ENCODE results near the gene NTM.

NTM gene

DNA sequence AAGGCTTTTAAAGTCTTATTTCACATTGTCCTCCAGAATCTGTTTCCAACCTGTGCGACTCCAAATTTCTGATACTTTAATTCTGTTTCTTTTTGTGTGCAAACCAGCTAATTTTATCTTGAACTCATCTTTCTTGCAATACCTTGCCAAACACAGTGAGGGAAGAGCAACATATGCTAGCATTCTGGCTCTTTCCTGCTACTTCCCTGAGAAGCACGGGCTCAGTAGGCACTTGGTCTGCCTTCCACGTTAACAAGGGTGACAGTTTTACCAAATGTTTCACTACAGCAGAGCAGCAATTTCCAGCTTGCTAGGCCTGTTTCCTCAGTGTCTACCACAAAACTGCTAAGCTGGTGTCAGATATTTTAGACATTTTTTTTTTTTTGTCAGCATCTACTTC lies 405.8 kb downstream of the NTM start:
- Histone ChIP-seq H3K27me3 (ENCODE audit: control insufficient read depth in 2 of 2, insufficient read depth in 2 of 2, low read length in 2 of 2) (no peaks in the 10 kb centered on the region), H3K27ac (ENCODE audit: low read depth in 2 of 2, low read length in 2 of 2) (no peak overlapping the region), H3K36me3 (ENCODE audit: control insufficient read depth in 2 of 2, insufficient read depth in 2 of 2, low read length in 2 of 2) (no peaks in the 10 kb centered on the region), H3K4me3 (ENCODE audit: low read length in 2 of 2) (no peak overlapping the region), H3K9ac (ENCODE audit: low read depth in 1 of 2, low read length in 2 of 2) (no peak overlapping the region), H3K4me1 (ENCODE audit: control insufficient read depth in 2 of 2, insufficient read depth in 2 of 2, low read length in 2 of 2) (no peaks in the 10 kb centered on the region), H3K9me3 (ENCODE audit: control insufficient read depth in 2 of 2, low read length in 2 of 2) (no peaks in the 10 kb centered on the region)

DNA sequence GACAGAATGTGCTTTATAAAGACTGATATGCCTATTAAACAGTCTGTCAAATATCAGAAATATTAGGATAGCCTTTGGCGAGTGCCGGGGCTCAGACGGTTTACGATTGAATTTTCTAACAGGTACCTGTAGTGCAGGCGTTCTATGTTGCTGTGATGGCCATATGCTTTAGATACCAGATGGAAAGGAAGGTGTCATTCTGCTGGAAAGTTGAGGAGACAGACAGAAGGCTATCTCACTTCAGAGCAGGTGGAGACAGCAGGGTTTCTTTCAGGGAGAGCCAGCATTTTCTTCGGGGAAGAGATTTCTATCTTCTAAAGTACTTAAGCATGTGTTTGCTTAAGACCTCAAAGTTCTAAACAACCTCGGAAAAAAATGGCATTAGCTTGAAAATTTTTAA lies 415.4 kb downstream of the NTM start:
- H3K9me3 ChIP-seq (ENCODE audit: control insufficient read depth in 2 of 2, low read length in 2 of 2) = no peaks in the 10 kb centered on the region
- no peak overlapping the region for H3K9ac ChIP-seq (ENCODE audit: low read depth in 1 of 2, low read length in 2 of 2)
- H3K36me3 ChIP-seq (ENCODE audit: control insufficient read depth in 2 of 2, insufficient read depth in 2 of 2, low read length in 2 of 2) = no peaks in the 10 kb centered on the region
- no peak overlapping the region for H3K4me3 ChIP-seq (ENCODE audit: low read length in 2 of 2)
- H3K27ac ChIP-seq (ENCODE audit: low read depth in 2 of 2, low read length in 2 of 2) = no peak overlapping the region
- H3K4me1 ChIP-seq (ENCODE audit: control insufficient read depth in 2 of 2, insufficient read depth in 2 of 2, low read length in 2 of 2) = no peaks in the 10 kb centered on the region
- no peaks in the 10 kb centered on the region for H3K27me3 ChIP-seq (ENCODE audit: control insufficient read depth in 2 of 2, insufficient read depth in 2 of 2, low read length in 2 of 2)

DNA sequence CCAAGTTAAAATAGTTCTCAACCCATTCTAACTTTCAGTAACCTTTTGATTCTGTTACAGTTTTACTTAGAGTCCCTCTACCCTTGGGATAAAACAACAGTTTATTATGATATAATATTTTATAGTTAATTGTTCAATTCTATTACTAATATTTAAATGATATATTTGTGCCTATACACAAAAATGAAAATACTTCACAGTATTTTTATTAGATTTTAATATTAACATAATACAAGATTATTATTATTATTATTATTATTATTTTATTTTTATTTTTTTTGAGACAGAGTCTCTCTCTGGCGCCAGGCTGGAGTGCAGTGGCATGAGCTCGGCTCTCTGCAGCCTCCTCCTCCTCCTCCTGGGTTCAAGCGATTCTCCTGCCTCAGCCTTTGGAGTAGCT lies 416.7 kb downstream of the NTM start:
- Histone ChIP-seq H3K27ac (ENCODE audit: low read depth in 2 of 2, low read length in 2 of 2) (no peak overlapping the region), H3K4me3 (ENCODE audit: low read length in 2 of 2) (no peak overlapping the region), H3K36me3 (ENCODE audit: control insufficient read depth in 2 of 2, insufficient read depth in 2 of 2, low read length in 2 of 2) (no peaks in the 10 kb centered on the region), H3K9ac (ENCODE audit: low read depth in 1 of 2, low read length in 2 of 2) (no peak overlapping the region), H3K4me1 (ENCODE audit: control insufficient read depth in 2 of 2, insufficient read depth in 2 of 2, low read length in 2 of 2) (no peaks in the 10 kb centered on the region), H3K27me3 (ENCODE audit: control insufficient read depth in 2 of 2, insufficient read depth in 2 of 2, low read length in 2 of 2) (no peaks in the 10 kb centered on the region), H3K9me3 (ENCODE audit: control insufficient read depth in 2 of 2, low read length in 2 of 2) (no peaks in the 10 kb centered on the region)

DNA sequence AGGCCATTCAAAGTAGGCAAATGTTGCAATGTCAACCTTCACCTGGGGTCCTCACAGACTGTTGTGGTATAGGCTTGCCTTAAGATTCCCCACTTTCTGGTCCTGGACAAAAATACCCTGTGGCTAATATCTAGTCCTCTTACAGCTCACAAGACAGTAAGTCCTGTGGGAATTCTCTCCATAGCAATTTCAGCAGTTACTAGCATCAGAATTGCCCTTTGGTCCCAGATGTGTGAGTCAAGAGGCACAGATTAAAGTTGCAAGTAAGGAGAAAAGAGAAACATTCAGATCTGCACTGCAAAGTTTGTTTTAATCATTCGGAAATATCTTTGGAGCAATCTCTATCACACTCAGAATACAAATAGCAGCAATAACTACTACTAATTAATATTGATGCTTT lies 420.2 kb downstream of the NTM start:
- H3K4me1 ChIP-seq (ENCODE audit: control insufficient read depth in 2 of 2, insufficient read depth in 2 of 2, low read length in 2 of 2) = no peaks in the 10 kb centered on the region

DNA sequence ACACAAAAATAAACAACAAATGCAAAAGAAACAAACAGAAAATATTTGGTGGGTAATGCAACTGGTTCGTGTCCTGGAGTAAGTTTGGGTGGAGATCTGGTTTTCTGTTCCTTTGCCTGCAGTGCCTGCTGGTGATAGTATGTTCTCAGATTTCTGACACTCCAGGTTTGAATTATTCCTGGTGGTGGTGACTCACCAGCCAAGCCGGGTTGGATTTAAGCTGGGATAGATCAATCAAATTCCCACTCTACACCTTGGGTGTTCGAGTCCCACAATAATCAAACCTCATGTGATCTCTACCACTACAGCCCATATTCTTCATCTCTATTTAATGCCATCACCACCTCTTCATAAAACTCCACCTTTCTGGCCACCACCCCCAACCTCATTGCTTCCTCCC lies 421.8 kb downstream of the NTM start:
- no peak overlapping the region for H3K9ac ChIP-seq (ENCODE audit: low read depth in 1 of 2, low read length in 2 of 2)
- H3K4me1 ChIP-seq (ENCODE audit: control insufficient read depth in 2 of 2, insufficient read depth in 2 of 2, low read length in 2 of 2) = no peaks in the 10 kb centered on the region
- H3K36me3 ChIP-seq (ENCODE audit: control insufficient read depth in 2 of 2, insufficient read depth in 2 of 2, low read length in 2 of 2) = no peaks in the 10 kb centered on the region
- no peaks in the 10 kb centered on the region for H3K27me3 ChIP-seq (ENCODE audit: control insufficient read depth in 2 of 2, insufficient read depth in 2 of 2, low read length in 2 of 2)
- H3K27ac ChIP-seq (ENCODE audit: low read depth in 2 of 2, low read length in 2 of 2) = no peak overlapping the region
- no peak overlapping the region for H3K4me3 ChIP-seq (ENCODE audit: low read length in 2 of 2)
- no peaks in the 10 kb centered on the region for H3K9me3 ChIP-seq (ENCODE audit: control insufficient read depth in 2 of 2, low read length in 2 of 2)

More for the DNA sequence above, 420.2 kb downstream of the NTM start:
- Histone ChIP-seq H3K9me3 (ENCODE audit: control insufficient read depth in 2 of 2, low read length in 2 of 2) (no peaks in the 10 kb centered on the region), H3K4me3 (ENCODE audit: low read length in 2 of 2) (no peak overlapping the region), H3K27ac (ENCODE audit: low read depth in 2 of 2, low read length in 2 of 2) (no peak overlapping the region), H3K9ac (ENCODE audit: low read depth in 1 of 2, low read length in 2 of 2) (no peak overlapping the region), H3K36me3 (ENCODE audit: control insufficient read depth in 2 of 2, insufficient read depth in 2 of 2, low read length in 2 of 2) (no peaks in the 10 kb centered on the region), H3K27me3 (ENCODE audit: control insufficient read depth in 2 of 2, insufficient read depth in 2 of 2, low read length in 2 of 2) (no peaks in the 10 kb centered on the region)

DNA sequence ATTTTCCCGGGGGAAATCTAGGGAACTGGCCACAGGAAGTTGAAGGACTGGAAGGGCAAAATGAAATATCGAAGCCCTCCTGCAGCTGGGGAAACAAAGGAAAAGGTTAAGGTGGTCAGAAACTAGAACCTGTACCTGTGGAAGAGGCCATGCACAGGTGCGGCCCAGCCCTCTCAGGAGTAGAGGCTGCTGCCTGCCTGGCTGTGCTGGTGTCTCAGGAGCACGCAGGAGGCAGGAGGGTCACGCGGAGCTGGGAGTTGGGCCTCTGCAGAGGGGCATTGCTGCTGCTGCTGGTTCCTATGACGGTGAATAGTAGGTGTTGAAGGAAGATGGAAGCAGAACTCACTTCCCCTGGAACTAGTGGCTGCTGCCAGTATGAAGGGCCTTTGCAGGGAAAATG lies 425.7 kb downstream of the NTM start:
- H3K4me1 ChIP-seq (ENCODE audit: control insufficient read depth in 2 of 2, insufficient read depth in 2 of 2, low read length in 2 of 2) = no peaks in the 10 kb centered on the region
- no peak overlapping the region for H3K4me3 ChIP-seq (ENCODE audit: low read length in 2 of 2)
- no peak overlapping the region for H3K9ac ChIP-seq (ENCODE audit: low read depth in 1 of 2, low read length in 2 of 2)
- no peaks in the 10 kb centered on the region for H3K36me3 ChIP-seq (ENCODE audit: control insufficient read depth in 2 of 2, insufficient read depth in 2 of 2, low read length in 2 of 2)
- no peaks in the 10 kb centered on the region for H3K9me3 ChIP-seq (ENCODE audit: control insufficient read depth in 2 of 2, low read length in 2 of 2)
- no peak overlapping the region for H3K27ac ChIP-seq (ENCODE audit: low read depth in 2 of 2, low read length in 2 of 2)
- no peaks in the 10 kb centered on the region for H3K27me3 ChIP-seq (ENCODE audit: control insufficient read depth in 2 of 2, insufficient read depth in 2 of 2, low read length in 2 of 2)

DNA sequence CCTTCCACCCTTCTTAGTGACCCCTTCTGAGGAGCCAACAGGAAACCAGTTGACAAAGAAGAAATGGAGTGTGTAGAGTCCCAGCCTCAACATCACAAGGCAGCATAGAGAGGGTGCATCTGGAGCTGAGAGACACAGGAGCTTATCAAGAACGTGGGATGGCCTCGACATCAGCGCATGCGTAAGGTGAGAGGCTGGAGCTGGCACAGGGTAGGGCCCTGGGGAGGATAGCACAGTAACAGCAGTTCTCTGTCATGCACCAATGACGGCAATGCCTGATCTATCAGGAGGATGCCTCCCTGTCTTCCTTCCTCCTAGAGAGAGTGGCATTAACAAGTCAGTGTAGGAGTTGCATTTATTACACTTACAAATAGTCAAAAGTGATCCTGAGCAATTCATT lies 426.1 kb downstream of the NTM start:
- no peaks in the 10 kb centered on the region for H3K27me3 ChIP-seq (ENCODE audit: control insufficient read depth in 2 of 2, insufficient read depth in 2 of 2, low read length in 2 of 2)
- no peaks in the 10 kb centered on the region for H3K9me3 ChIP-seq (ENCODE audit: control insufficient read depth in 2 of 2, low read length in 2 of 2)
- no peaks in the 10 kb centered on the region for H3K4me1 ChIP-seq (ENCODE audit: control insufficient read depth in 2 of 2, insufficient read depth in 2 of 2, low read length in 2 of 2)
- no peak overlapping the region for H3K9ac ChIP-seq (ENCODE audit: low read depth in 1 of 2, low read length in 2 of 2)
- H3K36me3 ChIP-seq (ENCODE audit: control insufficient read depth in 2 of 2, insufficient read depth in 2 of 2, low read length in 2 of 2) = no peaks in the 10 kb centered on the region
- H3K4me3 ChIP-seq (ENCODE audit: low read length in 2 of 2) = no peak overlapping the region
- no peak overlapping the region for H3K27ac ChIP-seq (ENCODE audit: low read depth in 2 of 2, low read length in 2 of 2)

DNA sequence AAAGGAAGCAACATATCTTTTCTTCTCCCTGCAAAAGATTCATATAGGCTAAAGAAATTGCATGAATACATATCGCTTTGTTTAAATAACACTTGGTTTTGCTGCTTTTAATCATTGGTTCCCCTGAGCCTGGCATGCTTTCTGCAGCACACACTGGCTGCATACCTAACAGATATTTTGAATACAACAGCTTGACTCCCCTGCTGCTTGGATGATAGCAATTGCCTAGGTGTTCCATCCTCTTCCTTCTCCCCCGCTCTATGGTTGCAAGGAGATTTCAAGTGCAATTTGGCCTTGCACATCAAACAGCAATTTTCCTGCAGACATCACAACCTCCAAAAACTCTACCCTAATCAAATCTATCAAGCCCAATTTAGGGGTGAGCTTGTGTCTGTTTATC lies 430.0 kb downstream of the NTM start:
- Histone ChIP-seq H3K27me3 (ENCODE audit: control insufficient read depth in 2 of 2, insufficient read depth in 2 of 2, low read length in 2 of 2) (no peaks in the 10 kb centered on the region), H3K36me3 (ENCODE audit: control insufficient read depth in 2 of 2, insufficient read depth in 2 of 2, low read length in 2 of 2) (no peaks in the 10 kb centered on the region), H3K9ac (ENCODE audit: low read depth in 1 of 2, low read length in 2 of 2) (no peak overlapping the region), H3K4me3 (ENCODE audit: low read length in 2 of 2) (no peak overlapping the region), H3K9me3 (ENCODE audit: control insufficient read depth in 2 of 2, low read length in 2 of 2) (no peaks in the 10 kb centered on the region), H3K4me1 (ENCODE audit: control insufficient read depth in 2 of 2, insufficient read depth in 2 of 2, low read length in 2 of 2) (no peaks in the 10 kb centered on the region), H3K27ac (ENCODE audit: low read depth in 2 of 2, low read length in 2 of 2) (no peak overlapping the region)

DNA sequence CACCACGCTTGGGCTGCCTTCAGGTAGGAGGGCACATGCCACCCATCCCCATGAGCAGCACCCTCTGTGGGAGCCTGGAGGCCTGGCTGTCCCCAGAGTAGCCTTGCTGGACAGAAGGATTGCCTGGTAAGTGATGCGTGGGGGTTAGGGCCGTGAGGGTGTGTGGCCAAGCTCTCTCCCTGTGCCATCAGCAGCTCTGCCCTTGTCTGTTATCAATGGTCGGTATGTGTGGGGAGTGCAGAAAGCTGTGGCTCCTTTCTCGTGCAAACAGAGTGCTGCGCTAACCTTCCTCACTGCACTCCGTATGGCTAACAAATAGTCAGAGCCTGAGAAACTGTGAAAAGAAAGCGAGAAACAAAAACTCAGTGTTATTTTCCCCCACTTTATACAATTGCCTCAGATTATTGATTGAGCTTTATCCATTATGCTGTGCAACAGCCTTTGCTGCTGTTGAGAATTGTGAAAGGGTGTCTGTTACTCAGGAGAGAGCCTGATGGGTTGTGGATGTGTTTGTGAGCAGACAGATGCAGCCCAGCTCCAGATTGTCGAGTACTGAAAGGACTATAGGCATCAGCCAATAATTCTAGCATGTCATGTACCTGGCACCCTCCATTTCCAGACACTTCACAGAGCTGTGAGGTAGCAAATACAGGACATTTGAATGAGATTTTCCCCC lies 432.2 kb downstream of the NTM start:
- Histone ChIP-seq H3K27me3 (ENCODE audit: control insufficient read depth in 2 of 2, insufficient read depth in 2 of 2, low read length in 2 of 2) (no peaks in the 10 kb centered on the region), H3K9me3 (ENCODE audit: control insufficient read depth in 2 of 2, low read length in 2 of 2) (no peaks in the 10 kb centered on the region), H3K27ac (ENCODE audit: low read depth in 2 of 2, low read length in 2 of 2) (no peak overlapping the region), H3K4me1 (ENCODE audit: control insufficient read depth in 2 of 2, insufficient read depth in 2 of 2, low read length in 2 of 2) (no peaks in the 10 kb centered on the region), H3K9ac (ENCODE audit: low read depth in 1 of 2, low read length in 2 of 2) (no peak overlapping the region), H3K36me3 (ENCODE audit: control insufficient read depth in 2 of 2, insufficient read depth in 2 of 2, low read length in 2 of 2) (no peaks in the 10 kb centered on the region), H3K4me3 (ENCODE audit: low read length in 2 of 2) (no peak overlapping the region)

DNA sequence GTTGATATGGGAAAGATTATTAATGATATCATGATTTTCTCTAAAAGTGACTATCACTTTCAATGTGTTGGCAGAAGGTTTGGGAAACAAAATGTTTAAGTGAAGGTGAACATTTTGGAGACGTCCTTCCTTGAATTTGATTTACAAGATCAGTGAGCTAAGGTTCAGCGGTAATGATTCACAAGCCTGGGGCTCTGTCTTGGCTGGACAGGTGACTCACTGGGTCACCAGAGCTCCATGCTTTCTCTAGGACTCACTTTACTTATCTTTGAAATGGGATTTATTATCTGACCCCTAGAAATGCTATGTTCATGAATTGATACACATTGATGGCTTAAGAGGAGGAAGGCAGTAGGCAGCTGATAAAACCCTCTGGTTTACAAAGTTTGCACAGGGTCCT lies 437.5 kb downstream of the NTM start:
- H3K9ac ChIP-seq (ENCODE audit: low read depth in 1 of 2, low read length in 2 of 2) = no peak overlapping the region
- no peaks in the 10 kb centered on the region for H3K27me3 ChIP-seq (ENCODE audit: control insufficient read depth in 2 of 2, insufficient read depth in 2 of 2, low read length in 2 of 2)
- H3K4me3 ChIP-seq (ENCODE audit: low read length in 2 of 2) = no peak overlapping the region
- H3K9me3 ChIP-seq (ENCODE audit: control insufficient read depth in 2 of 2, low read length in 2 of 2) = no peaks in the 10 kb centered on the region
- no peaks in the 10 kb centered on the region for H3K36me3 ChIP-seq (ENCODE audit: control insufficient read depth in 2 of 2, insufficient read depth in 2 of 2, low read length in 2 of 2)
- no peaks in the 10 kb centered on the region for H3K4me1 ChIP-seq (ENCODE audit: control insufficient read depth in 2 of 2, insufficient read depth in 2 of 2, low read length in 2 of 2)
- H3K27ac ChIP-seq (ENCODE audit: low read depth in 2 of 2, low read length in 2 of 2) = no peak overlapping the region

DNA sequence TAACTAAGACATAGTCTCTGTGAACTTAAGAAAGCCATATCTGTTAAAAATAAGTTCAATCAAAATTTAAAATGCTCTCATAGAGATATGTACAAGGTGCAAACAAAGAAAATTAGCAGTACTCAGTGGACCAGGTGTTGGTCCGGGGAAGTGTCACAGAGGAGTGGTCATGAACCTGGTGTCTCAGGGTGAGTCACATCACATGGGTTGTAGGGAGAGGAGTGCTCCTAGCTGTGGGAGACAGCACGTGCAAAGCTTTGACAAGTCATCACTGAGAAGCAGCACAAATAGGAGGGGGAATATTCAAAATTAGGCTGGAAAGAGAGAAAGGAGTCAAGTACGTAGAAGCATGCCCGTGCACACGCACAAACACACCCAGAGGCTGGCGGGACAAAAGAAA lies 438.1 kb downstream of the NTM start:
- no peaks in the 10 kb centered on the region for H3K9me3 ChIP-seq (ENCODE audit: control insufficient read depth in 2 of 2, low read length in 2 of 2)
- H3K27ac ChIP-seq (ENCODE audit: low read depth in 2 of 2, low read length in 2 of 2) = no peak overlapping the region
- no peaks in the 10 kb centered on the region for H3K27me3 ChIP-seq (ENCODE audit: control insufficient read depth in 2 of 2, insufficient read depth in 2 of 2, low read length in 2 of 2)
- H3K9ac ChIP-seq (ENCODE audit: low read depth in 1 of 2, low read length in 2 of 2) = no peak overlapping the region
- no peak overlapping the region for H3K4me3 ChIP-seq (ENCODE audit: low read length in 2 of 2)
- H3K36me3 ChIP-seq (ENCODE audit: control insufficient read depth in 2 of 2, insufficient read depth in 2 of 2, low read length in 2 of 2) = no peaks in the 10 kb centered on the region
- H3K4me1 ChIP-seq (ENCODE audit: control insufficient read depth in 2 of 2, insufficient read depth in 2 of 2, low read length in 2 of 2) = no peaks in the 10 kb centered on the region

All from mucosa of rectum (tissue), 2 donors.